HuH-7 (cell line): ENCODE measurements around the gene HIRIP3.

Experiments used
- DNase-seq: peaks from one replicate; pipeline ENCODE4 v3.0.0; 2011; ENCODE audit warnings: low spot score

Gene HIRIP3

GRCh38 chr16:29958756-29959155, 36.7 kb downstream of the HIRIP3 start:
- no peak for DNase-seq

GRCh38 chr16:29951625-29952365, 43.6 kb downstream of the HIRIP3 start:
- DNase-seq: no peak

GRCh38 chr16:29950806-29951461, 44.5 kb downstream of the HIRIP3 start:
- DNase-seq: no peak

- no peak for DNase-seq
These were observed 47.5 kb downstream of the HIRIP3 start for GRCh38 chr16:29947897-29948296.

- DNase-seq: peak; percentile 56
These were observed 51.3 kb downstream of the HIRIP3 start for GRCh38 chr16:29943846-29944799.
